HG03159 (cell line): ENCODE data around the gene CSRP3.
"Not testable (repeated sequence)": the region's sequence is repeated elsewhere in the genome, so short reads cannot be mapped to it uniquely, and the experiment has no call there.

ENCODE experiments used
- ATAC-seq: cut with Tn5 transposase; IDR thresholded peaks from one replicate; pipeline ENCODE4 v1.9.1; 2021; ENCODE audit warnings: mild to moderate bottlenecking, moderate library complexity; ENCODE audit not compliant: unreplicated experiment

CSRP3 gene

DNA sequence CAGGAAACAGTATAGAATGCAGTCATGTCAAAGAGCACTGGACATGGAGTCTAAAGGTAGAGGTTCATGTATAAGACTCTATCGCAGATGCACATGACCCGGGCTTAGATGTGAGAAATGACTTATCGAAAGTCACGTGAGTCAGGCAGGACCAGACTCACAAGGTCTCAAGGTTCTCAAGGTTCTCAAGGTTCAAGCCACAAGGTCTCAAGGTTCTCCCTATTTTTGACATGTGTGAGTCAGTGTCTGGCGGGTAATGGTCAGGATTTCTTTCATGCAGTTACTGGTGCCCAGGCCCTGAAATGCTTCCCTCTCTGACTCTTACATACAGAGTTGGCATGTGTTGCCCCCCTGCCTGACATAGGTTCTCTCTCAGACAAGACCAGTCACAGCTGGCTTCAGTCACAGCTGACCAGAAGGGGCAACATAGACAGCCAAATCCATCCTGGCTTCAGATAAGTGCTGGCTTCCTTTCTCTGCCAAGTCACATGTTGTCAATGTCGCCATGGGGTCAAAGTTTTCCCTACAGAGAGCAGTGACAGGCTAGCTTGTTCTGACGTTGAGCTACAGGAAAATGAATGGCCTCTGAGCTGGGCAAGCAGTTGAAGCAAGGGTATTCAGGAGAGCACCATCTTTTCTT is 10.1 kb downstream of the CSRP3 start:
- no peak for ATAC-seq

DNA sequence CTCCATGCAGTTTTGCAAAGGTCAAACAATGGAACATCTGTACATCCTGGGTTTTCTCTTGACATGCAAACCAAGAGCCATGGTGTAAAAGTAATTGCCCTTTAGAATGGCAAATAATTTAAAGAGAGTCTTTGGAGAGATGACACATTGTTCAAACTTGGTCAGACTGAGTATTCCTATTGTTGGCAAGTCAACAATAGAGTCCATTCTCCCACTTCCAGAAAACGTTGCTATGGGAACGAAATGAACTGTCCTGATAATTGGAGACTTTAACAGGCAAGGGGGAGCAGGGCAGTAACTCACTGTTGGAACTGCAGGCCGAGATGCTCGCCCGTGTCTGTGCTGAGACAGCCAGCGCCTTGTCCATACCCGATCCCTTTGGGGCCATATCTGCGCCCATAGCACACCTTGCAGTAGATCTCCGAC is 13.9 kb downstream of the CSRP3 start:
- ATAC-seq, result no peak

DNA sequence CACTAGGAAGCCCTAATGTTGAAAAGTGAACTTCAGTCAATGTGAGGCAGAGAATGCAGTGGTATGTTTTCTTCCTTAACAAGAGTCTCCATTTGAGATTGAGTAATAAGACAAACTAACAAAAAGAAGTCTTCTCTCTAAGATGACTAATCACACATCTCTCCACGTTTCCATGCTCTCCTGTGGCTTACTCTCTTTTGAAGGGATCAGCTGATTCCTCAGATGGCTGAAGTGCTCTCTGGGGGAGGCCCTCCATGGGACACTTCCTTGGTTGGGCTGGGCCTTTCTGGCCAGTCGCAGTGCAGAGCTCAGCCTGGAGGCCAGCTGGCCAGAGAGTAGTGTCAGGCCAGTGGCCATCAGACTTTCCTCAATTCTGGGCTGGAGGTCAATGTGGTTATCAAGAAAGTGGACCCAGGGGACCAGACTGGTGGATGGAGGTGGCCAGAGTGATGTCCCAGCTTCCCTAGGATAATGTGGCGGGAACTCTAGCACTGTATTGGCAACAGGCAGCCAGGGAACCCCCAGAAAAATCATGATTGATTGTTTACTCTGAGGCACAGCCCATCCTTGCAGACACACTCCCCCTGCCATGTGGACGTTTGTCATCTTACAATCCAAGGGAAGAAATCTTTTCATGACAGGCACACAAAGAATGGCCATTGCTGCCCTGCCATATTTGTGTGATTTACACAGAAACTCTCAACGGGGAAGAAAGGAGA is 14.5 kb downstream of the CSRP3 start:
- no peak for ATAC-seq

DNA sequence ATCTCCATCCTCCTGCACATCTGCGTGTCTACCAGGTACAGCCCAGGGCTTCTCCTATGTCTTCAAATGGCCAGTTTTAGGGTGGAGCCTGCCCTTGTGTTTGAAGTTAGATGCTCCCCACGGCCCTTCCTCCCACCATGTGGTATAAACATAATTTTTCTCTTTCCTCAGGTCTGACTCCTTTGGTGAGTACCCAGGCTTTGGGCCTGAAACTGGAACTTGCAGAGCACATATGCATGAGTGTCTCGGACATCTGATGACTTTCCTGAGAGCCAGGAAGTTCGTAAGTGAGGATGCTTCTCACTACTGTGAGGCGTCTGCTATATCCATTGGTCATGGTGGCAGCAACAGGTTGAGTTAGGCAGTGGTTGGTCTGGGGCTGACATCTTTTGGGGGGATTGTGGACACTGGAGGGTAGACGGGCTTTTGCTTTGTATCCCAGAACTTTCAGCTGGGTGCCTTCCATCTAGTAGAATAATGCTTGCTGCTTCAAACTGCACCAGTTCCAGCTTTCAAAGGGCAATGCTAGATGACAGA is 16.2 kb downstream of the CSRP3 start:
- no peak for ATAC-seq

DNA sequence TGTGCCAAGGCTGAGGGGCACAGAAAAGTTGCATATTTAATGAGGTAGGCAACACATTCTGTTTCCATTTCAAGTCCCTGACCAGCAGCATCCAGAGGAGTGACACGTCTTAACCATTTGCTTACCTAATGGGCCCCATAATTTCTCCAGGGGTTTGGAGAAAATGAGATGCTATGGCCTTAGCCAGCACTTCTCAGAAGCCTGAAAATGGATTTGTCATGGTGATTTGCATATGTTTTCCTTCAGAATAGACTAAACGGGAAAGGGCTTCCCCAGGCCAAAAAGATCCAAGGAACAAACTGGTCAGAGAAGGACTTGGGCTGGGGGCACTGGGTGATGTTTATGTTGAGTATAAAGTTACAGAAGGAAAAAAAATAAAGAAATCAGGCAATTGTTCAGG is 16.7 kb downstream of the CSRP3 start:
- no peak for ATAC-seq

DNA sequence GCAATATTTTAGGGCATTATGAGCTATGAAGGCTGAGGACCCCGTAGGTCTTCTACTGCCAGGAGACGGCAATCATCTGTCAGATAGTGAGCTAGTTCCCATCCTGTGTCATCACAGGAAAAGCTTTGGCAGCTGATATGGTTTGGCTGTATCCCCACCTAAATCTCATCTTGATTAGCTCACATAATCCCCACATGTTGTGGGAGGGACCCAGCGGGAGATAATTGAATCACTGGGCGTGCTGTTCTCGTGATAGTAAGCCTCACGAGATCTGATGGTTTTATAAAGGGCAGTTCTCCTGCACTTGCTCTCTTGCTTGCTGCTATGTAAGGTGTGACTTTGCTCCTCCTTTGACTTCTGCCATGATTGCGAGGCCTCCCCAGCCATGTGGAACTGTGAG is 18.1 kb downstream of the CSRP3 start:
- no peak for ATAC-seq

DNA sequence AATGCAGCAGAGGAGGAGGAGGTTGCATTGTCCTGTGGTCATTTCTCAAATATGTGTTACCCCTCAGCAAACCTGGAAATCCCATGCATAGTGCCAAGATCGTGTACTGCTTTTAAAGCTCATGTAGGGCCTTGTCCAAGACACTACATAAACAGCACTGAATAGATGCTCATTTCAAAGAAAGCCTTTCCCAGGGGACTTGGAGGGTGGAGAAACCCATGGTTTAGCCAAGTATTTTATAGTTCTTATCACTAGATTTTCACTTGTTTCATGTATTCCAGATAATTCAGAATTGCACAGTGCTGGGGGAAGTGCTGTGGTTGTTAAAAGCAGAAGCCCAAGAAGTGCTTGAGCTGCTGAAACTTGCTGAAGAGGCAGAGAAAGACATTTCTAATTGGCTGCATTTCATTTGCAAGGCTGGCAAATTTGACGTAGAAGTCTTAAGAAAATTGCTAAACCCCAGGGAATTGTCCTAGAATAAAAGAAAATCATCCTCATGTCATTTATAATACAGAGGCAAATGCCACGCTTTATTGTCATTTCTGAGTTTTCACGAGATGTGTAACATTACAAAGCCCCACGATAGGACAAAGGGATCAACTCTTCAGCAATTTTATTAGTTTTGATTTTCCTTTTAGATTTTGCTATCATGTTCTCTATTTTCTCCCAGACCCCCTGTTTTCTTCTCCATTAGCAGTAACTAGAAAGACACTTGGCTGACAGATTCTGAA is 20.1 kb downstream of the CSRP3 start:
- no peak for ATAC-seq

DNA sequence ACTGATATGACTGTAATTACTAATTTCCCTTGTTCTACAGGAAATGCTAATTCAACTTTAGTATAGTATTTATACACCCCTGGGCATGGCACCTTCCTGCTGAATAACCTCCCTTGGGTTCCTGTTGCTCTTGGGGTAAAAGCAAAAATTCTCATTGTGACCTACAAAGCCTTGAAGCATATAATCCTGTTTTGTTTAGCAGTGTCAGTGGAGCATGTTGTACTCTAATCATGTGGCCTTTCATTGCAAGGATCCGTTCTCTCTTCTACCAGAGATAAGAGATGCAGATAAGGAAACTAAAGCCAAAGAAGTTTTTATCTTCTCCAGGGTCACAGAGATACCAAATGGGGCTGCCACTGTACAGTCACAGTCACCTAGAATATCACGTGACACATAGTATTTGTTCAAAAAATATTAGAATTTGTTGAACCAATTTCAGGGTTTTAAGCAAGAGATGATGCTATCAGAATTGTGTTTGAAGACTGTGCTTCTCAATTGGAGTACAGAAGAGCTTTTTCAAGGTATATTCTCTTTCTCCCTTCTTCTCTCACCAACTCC is 25.1 kb downstream of the CSRP3 start:
- no peak for ATAC-seq

DNA sequence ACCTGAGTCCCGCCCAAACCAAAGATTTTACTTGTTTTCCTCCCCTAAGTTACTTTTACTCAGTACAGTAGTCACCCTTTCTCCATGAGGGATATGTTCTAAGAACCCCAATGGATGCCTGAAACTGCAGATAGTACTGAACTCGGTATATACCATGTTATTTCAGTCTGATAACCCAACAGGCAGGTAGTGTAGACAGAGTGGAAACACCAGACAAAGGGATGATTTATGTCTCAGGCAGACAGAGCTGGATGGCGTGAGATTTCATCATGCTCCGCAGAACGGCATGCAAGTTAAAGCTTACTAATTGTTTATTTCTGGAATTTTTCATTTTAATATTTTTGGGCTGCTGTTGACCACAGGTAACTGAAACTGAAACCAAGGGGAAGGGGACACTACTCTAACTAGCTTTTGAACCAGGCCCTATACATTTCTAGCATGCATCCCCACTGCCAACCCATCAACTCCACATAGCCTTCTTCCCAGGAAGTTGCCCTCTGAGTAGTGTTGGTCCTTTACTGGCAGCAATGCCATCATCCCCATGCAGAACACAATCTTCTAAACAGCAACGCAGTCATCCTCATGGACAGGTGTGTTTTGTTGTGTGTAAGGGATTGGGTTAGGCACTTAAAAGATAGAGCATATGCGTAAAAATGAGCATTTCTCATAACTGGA is 27.7 kb downstream of the CSRP3 start:
- no peak for ATAC-seq

DNA sequence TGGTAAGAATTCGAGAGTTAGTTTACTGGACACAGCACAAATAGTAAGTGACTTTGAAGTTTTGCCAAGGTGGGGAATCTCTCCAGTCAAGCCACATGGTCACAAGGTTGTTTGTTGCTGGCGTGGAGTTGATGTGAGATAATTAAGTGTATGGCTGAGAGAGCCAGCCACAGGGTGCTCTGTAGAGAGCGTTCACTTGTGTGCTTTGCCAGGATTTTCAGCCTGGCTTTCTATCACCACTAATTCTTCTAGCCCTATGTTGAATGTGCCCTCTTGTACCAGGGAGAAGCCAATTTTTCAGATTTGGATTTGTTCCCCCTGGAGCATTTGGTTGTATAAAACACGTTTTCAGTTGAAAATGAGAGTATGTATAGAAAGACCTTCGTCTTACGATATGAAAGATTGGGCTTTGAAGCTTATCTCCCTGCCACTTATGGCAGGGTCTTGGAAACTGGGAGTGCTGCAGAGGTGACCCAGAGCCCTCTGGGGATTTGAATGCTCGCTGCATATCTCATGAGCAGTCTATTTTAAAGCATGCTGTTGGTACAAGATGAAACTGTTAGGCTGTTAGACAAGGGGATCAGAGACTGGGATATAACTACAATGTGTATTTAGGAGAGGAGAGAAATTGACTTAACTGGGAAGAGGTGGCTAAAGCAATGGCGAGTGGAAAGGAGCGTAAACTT is 28.6 kb downstream of the CSRP3 start:
- no peak for ATAC-seq

DNA sequence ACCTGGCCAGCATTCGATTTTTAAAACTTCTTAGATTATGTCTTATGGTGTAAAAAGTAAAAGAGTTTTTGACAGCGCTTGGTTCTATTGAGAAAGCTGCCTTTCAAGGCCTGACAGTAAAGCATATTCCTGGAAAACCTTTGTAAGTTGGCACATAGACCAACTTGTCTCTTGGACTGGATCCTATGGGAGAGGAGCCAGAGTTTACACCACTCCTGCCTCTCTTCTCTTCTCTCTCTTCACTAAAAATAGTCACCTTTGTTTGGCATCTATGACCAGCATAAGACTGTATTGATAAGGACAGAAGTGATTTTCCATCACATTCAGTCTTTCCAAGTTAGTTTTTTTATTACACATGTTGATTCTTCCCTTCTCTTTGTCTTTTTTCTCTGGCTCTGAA is 33.7 kb downstream of the CSRP3 start:
- ATAC-seq, result no peak

DNA sequence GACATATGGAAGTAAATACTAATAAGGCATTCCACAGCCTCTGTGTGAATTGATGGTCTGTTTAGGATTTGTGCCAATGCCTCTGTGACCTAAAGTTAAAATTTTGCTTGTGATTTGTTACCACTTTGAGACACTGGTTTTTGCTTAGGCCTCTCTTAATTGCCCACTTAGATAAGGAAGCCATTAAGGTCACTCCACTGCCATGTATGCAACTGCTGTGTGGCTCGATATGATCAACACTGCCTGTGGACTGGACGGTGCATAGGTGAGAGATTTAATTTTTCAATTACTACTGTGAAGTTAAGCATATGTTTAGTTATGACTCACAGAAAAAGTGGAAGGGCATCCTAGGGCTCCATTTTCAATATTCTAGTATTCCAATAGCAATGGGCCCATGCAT is 36.9 kb downstream of the CSRP3 start:
- ATAC-seq, result no peak

DNA sequence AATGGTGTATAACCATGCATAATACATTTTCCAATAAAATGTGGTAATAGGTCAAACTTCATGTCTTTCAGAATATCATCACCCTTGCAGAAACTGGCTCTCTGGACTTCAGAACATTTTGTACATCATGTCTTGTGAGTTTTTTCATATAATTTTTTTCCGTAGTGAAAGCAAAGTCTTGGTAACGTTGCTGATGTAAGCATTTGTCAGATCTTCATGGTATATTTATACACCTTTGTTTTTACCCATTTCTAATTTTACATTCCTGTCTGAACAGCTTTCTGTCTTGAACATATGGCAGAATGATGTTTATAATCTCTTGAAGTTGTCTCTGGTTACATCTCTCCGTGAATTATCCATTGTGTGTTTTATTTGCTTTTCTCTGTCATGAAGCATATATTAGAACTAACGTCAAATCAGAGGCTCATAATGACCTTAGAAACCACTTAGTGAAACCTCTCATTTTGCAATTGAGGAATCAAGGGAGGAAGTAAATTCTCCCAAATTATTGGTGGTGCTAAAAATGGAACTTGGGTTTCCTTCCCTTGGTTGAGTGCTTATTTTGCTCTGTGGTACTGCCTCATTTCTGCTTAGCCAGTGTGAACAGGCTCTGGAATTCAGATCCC is 37.4 kb downstream of the CSRP3 start:
- ATAC-seq, result no peak

DNA sequence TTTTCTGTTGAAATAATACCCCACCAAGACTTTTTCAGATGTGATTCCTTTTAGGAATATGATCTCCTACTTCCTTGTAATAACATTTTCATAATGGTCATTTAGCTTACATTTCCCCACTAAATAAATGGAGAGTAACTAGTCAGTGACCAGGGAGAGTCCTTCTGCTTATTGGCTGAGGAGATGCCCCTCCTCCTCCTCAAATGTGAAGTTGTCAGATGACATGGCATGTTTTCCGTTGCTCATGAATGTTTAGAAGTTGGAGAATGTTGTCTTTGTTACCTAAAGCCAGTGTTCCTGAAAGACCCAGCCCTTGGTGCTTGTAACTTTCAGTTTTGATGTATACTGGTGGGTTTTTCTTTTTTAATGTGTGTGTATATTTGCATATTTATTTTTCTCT is 38.2 kb downstream of the CSRP3 start:
- ATAC-seq, result no peak

DNA sequence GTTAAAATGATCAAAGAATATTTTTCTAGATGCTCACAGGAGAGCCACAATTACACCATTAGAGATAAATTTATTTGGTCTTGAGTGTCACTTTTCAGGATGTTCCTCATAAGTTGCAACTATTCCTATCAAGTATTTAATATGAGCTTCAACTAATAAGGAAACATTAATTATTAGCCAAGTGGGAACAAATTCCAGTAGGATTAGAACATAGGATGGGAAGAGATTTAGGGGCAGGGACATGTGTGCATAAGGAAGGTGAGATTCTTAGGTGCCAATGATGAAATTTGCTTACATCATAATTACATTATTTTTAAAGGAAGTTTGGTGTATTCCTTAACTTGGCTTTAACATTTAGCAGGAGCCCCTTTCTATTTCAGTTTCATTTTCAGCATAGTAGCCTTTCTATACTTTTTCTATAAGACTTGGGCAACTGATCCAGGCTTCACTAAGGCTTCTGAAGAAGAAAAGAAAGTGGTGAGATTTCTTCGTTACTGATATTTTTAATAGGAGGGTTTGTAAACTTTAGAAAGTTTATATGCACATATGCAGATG is 38.8 kb downstream of the CSRP3 start:
- no peak for ATAC-seq

DNA sequence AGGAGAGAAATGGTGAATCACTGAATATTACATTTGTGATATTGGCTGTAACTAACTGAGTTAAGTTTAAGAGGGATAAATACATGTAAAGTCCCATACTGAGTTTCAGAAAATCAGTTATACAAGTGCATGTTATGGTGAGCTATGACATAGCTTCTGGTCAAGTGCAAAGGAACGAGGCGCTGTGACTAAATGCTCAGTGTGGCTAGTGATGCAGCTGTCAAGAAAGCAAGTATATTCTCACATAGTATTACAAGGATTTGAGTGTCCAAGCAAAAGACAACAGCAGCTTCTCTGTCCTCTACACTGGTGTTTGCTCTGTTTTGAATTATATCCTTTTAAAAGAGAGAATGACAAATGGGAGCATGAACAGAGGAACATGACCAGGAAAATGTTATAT is 40.1 kb downstream of the CSRP3 start:
- ATAC-seq, result no peak

DNA sequence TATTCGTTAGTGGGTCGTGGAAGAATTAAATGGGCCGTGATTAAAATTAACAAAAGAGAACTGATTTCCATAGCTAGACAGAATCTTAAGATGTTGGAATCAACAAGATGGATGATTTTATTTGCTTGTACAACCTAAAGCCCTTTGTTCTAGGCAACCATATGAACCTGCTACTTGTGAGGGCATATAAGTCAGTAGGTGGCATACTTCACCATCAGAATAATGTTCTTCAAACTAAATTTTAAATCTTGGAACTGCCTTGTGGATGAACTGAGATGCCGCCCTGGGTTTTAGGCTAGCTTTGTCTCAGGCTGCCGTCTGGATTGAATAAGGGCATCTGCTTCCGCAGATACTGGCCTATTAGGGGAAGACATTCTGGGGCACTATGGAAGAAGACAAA is 40.9 kb downstream of the CSRP3 start:
- ATAC-seq, result no peak

DNA sequence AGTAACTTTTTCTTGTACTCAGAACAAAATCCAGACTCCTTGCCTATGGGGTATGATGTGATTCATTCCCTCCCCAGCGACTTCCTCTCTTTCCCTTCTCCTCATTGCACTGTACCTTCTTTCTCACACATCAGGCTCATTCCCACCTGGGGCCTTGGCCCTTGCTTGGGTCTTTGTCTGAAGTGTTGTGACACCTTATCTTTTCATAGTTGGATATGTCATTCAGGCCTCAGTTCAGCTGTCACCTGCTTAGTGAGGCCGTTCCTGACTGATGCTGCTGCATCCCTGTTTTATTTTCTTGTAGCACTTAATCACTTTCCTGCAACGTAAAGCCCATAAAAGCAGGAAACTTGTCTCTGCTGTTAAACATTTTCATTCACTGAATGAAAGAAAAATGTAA is 44.9 kb downstream of the CSRP3 start:
- ATAC-seq, result no peak

DNA sequence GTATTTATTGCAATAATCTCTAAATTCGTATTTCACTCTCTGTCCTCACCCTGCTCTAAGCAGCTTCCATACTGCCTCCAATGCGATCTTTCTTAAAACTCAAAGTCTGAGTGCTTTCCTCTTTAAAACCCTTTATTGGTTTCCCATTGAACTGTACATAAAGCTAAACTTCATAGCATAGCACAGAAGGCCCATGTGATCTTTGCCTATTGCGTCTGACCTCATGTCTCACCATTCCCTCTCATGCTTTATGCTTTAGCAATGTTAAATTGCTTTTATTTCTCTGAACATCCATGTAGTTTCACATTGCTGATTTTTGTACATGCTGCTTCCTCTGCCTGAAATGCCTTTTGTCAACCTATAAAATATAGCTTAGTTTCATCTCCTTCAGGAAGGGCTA is 56.5 kb downstream of the CSRP3 start:
- no peak for ATAC-seq

DNA sequence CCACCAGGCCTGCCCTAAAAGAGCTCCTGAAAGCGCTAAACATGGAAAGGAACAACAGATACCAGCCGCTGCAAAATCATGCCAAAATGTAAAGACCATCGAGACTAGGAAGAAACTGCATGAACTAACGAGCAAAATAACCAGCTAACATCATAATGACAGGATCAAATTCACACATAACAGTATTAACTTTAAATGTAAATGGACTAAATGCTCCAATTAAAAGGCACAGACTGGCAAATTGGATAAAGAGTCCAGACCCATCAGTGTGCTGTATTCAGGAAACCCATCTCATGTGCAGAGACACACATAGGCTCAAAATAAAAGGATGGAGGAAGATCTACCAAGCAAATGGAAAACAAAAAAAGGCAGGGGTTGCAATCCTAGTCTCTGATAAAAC is 64.9 kb downstream of the CSRP3 start:
- ATAC-seq, result not testable (repeated sequence)
